ENCODE data around the gene PAPOLA.

PAPOLA gene

GRCh38 chr14:96598332-96598928, 96.2 kb downstream of the PAPOLA start:
- H3K4me3 ChIP-seq (ENCODE audit: low read depth, low read length), result no peak overlapping the region
- no peak for DNase-seq
- in situ Hi-C loops (cut with HindIII; ENCODE audit: low pct_ligation_motif_present, low sequenced_read_pairs), result no loop called here
- H3K27ac ChIP-seq, result no peak overlapping the region
- no peak for TF ChIP-seq CTCF (IDR thresholded peaks at IDR 0.05; ENCODE audit: low read depth, low read length, missing control alignments)
- H3K27me3 ChIP-seq (replicated peaks), result no peaks in the 10 kb centered on the region
- H3K36me3 ChIP-seq (replicated peaks), result no peaks in the 10 kb centered on the region

- no peaks in the 10 kb centered on the region for H3K36me3 ChIP-seq (replicated peaks)
- H3K27me3 ChIP-seq (replicated peaks), result no peaks in the 10 kb centered on the region
- in situ Hi-C loops (cut with HindIII; ENCODE audit: low pct_ligation_motif_present, low sequenced_read_pairs), result no loop called here
- DNase-seq, result no peak
- no peak for TF ChIP-seq CTCF (IDR thresholded peaks at IDR 0.05; ENCODE audit: low read depth, low read length, missing control alignments)
- H3K27ac ChIP-seq, result no peak overlapping the region
- H3K4me3 ChIP-seq (ENCODE audit: low read depth, low read length), result no peak overlapping the region
These were observed 96.9 kb downstream of the PAPOLA start for GRCh38 chr14:96599076-96599475.

GRCh38 chr14:96602186-96602585, 100.0 kb downstream of the PAPOLA start:
- Histone ChIP-seq H3K27me3 (replicated peaks) (no peaks in the 10 kb centered on the region), H3K27ac (no peak overlapping the region), H3K4me3 (ENCODE audit: low read depth, low read length) (no peak overlapping the region), H3K36me3 (replicated peaks) (no peaks in the 10 kb centered on the region)
- DNase-seq, result no peak
- in situ Hi-C loops (cut with HindIII; ENCODE audit: low pct_ligation_motif_present, low sequenced_read_pairs), result no loop called here
- no peak for TF ChIP-seq CTCF (IDR thresholded peaks at IDR 0.05; ENCODE audit: low read depth, low read length, missing control alignments)

GRCh38 chr14:96603350-96604255, 101.4 kb downstream of the PAPOLA start:
- no peak for TF ChIP-seq CTCF (IDR thresholded peaks at IDR 0.05; ENCODE audit: low read depth, low read length, missing control alignments)
- H3K27ac ChIP-seq, result no peak overlapping the region
- in situ Hi-C loops (cut with HindIII; ENCODE audit: low pct_ligation_motif_present, low sequenced_read_pairs), result no loop called here
- H3K27me3 ChIP-seq (replicated peaks), result no peaks in the 10 kb centered on the region
- no peaks in the 10 kb centered on the region for H3K36me3 ChIP-seq (replicated peaks)
- no peak overlapping the region for H3K4me3 ChIP-seq (ENCODE audit: low read depth, low read length)
- DNase-seq, result no peak

GRCh38 chr14:96614481-96614881, 112.3 kb downstream of the PAPOLA start:
- Histone ChIP-seq H3K36me3 (replicated peaks) (no peaks in the 10 kb centered on the region), H3K4me3 (ENCODE audit: low read depth, low read length) (no peak overlapping the region), H3K27ac (no peak overlapping the region), H3K27me3 (replicated peaks) (no peaks in the 10 kb centered on the region)
- no peak for DNase-seq
- in situ Hi-C loops (cut with HindIII; ENCODE audit: low pct_ligation_motif_present, low sequenced_read_pairs), result no loop called here
- TF ChIP-seq CTCF (IDR thresholded peaks at IDR 0.05; ENCODE audit: low read depth, low read length, missing control alignments), result no peak
